ENCODE results near the gene IRF7.
A peak's percentile ranks its signal among the peaks of the same experiment; 100 is the strongest.
"Not testable (repeated sequence)": the region's sequence is repeated elsewhere in the genome, so short reads cannot be mapped to it uniquely, and the experiment has no call there.

The IRF7 gene

GRCh38 chr11:615504-616319, at the start of gene IRF7:
IRF7 (minus strand) TSS chr11:615950; CDS start chr11:615364, 586 bp downstream.
- peak; percentile 49 to 88 (median 78) for DNase-seq

- no peak for DNase-seq
Measured at GRCh38 chr11:665062-665703, 49.4 kb upstream of the IRF7 start.

GRCh38 chr11:662689-663274, 47.0 kb upstream of the IRF7 start:
- peak in 7 of 14 donors; percentile 11 to 68 (median 31) for DNase-seq

GRCh38 chr11:660681-661444, 45.1 kb upstream of the IRF7 start:
- peak in 1 of 14 donors; percentile 54 for DNase-seq

GRCh38 chr11:660281-660680, 44.5 kb upstream of the IRF7 start:
- DNase-seq = no peak

- DNase-seq = no peak
Measured at GRCh38 chr11:659532-660085, 43.9 kb upstream of the IRF7 start.

GRCh38 chr11:657691-658126, 42.0 kb upstream of the IRF7 start:
- no peak for DNase-seq

- DNase-seq = no peak
Measured at GRCh38 chr11:656866-657265, 41.1 kb upstream of the IRF7 start.

- no peak for DNase-seq
Measured at GRCh38 chr11:656426-656825, 40.7 kb upstream of the IRF7 start.

GRCh38 chr11:655036-655726, 39.4 kb upstream of the IRF7 start:
- DNase-seq = no peak

- DNase-seq = not testable (repeated sequence)
Measured at GRCh38 chr11:654444-654843, 38.7 kb upstream of the IRF7 start.

GRCh38 chr11:653837-654236, 38.1 kb upstream of the IRF7 start:
- no peak for DNase-seq

GRCh38 chr11:653136-653535, 37.4 kb upstream of the IRF7 start:
- not testable (repeated sequence) for DNase-seq

- DNase-seq = no peak
Measured at GRCh38 chr11:650482-650881, 34.7 kb upstream of the IRF7 start.

- DNase-seq = not testable (repeated sequence)
Measured at GRCh38 chr11:647672-648158, 32.0 kb upstream of the IRF7 start.

GRCh38 chr11:646214-646613, 30.5 kb upstream of the IRF7 start:
- no peak for DNase-seq

GRCh38 chr11:645536-645935, 29.8 kb upstream of the IRF7 start:
- no peak for DNase-seq

GRCh38 chr11:643849-644738, 28.3 kb upstream of the IRF7 start:
- DNase-seq = no peak

- DNase-seq = no peak
Measured at GRCh38 chr11:643366-643765, 27.6 kb upstream of the IRF7 start.

- no peak for DNase-seq
Measured at GRCh38 chr11:641806-642370, 26.1 kb upstream of the IRF7 start.
